Fibroblast of villous mesenchyme (primary cell): ENCODE data around the gene SPRR5. TPM values are rescaled to one million over a fixed set of nuclear protein-coding genes. Genes with fewer than 3 reads are reported as not detected.

ENCODE experiments used
- DNase-seq: peaks from one replicate; pipeline ENCODE4 v3.0.0-alpha.2; 2010; ENCODE audit warnings: low read depth
- H3K4me3 ChIP-seq: 2 replicates; pipeline ENCODE4 v1.5.1; 2011; ENCODE audit warnings: low read depth, mild to moderate bottlenecking, low read length
- CTCF ChIP-seq: IDR thresholded peaks from 2 replicates; pipeline ENCODE4 v1.5.1; 2012; ENCODE audit warnings: low read depth, mild to moderate bottlenecking, low read length; ENCODE audit not compliant: insufficient read depth
- total RNA-seq: library from RNA; depleted of rRNA; stranded (reverse); fragments of >200 nt; gene quantifications from 2 replicates; pipeline ENCODE4 v1.2.3, GENCODE V29; 2012

SPRR5 gene
- total RNA-seq, 1 donor: not detected

GRCh38 chr1:152941037-152941711, 5.8 kb upstream of the SPRR5 start:
- no peak overlapping the region for H3K4me3 ChIP-seq
- DNase-seq: no peak
- TF ChIP-seq CTCF: no peak

- DNase-seq: no peak
- no peak overlapping the region for H3K4me3 ChIP-seq
- no peak for TF ChIP-seq CTCF
These were observed 4.8 kb upstream of the SPRR5 start for GRCh38 chr1:152942161-152942560.

- no peak for TF ChIP-seq CTCF
- no peak for DNase-seq
- no peak overlapping the region for H3K4me3 ChIP-seq
These were observed 758 bp upstream of the SPRR5 start for GRCh38 chr1:152946248-152946647.

GRCh38 chr1:152951711-152952110, 4.7 kb downstream of the SPRR5 start:
- TF ChIP-seq CTCF: no peak
- H3K4me3 ChIP-seq: no peak overlapping the region
- no peak for DNase-seq

- no peak overlapping the region for H3K4me3 ChIP-seq
- no peak for DNase-seq
- TF ChIP-seq CTCF: no peak
These were observed 6.8 kb downstream of the SPRR5 start for GRCh38 chr1:152953761-152954160.

GRCh38 chr1:152954436-152954835, 7.4 kb downstream of the SPRR5 start:
- no peak for DNase-seq
- no peak overlapping the region for H3K4me3 ChIP-seq
- TF ChIP-seq CTCF: no peak

- TF ChIP-seq CTCF: no peak
- H3K4me3 ChIP-seq: no peak overlapping the region
- no peak for DNase-seq
These were observed 10.6 kb downstream of the SPRR5 start for GRCh38 chr1:152957561-152957960.
